GM18907 (cell line): ENCODE data around the gene RIMBP2.

ENCODE experiments used
- ATAC-seq: cut with Tn5 transposase; IDR thresholded peaks from one replicate; pipeline ENCODE4 v1.9.1; 2021; ENCODE audit warnings: mild to moderate bottlenecking, moderate library complexity; ENCODE audit not compliant: unreplicated experiment

RIMBP2 gene

GRCh38 chr12:130448044-130448821 lies 267.9 kb downstream of the RIMBP2 start:
- no peak for ATAC-seq

GRCh38 chr12:130447655-130447965 lies 268.5 kb downstream of the RIMBP2 start:
- ATAC-seq, result no peak

- ATAC-seq, result no peak
Measured at GRCh38 chr12:130446846-130447654, 269.0 kb downstream of the RIMBP2 start.

- ATAC-seq, result no peak
Measured at GRCh38 chr12:130444986-130445385, 271.1 kb downstream of the RIMBP2 start.

- no peak for ATAC-seq
Measured at GRCh38 chr12:130444061-130444460, 272.0 kb downstream of the RIMBP2 start.

DNA sequence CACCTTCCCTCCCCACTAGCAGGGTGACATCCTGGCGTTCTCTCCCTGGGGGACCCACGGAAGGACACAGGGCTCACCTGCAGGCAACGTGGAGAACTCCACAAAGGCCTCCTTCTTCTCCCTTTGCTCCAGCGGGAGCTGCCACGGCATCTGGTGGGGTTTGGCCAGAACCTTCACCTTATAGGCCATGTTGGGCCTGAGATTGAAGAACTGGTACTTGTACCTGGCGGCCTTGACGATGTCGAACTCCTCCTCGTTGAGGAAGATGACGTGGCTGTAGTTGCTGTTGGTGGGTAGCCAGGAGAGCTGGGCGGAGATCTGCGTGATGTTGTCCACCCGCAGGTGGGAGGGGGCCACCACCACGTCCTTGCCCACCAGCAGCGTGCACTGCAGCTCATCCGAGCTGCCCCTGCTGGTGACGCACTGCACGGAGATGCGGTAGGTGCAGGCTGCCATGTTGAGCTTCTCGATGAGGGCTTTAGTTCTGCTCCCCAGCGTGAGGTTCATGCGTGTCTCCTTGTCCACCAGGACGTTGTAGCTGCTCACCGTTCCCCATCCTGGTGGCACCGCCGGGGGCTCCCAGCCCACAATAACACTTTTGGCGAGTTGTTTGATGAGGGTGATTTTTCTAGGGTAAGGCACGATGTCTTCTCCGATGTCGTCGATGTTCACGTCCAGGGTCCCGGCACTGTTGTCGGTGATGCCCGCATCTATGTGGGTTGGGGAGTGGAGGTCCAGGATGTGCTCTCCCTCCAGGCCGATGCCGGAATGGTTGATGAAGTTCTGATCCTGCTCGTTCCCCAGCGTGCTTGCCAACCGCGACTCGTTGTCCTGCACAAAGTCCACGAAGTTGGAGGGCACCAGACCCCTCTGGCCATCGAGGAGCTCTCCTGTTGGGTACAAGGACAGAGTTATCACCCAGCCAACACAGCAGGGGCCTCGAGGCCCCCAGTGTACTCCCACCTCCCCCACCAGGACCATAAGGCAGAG lies 274.0 kb downstream of the RIMBP2 start:
- no peak for ATAC-seq

DNA sequence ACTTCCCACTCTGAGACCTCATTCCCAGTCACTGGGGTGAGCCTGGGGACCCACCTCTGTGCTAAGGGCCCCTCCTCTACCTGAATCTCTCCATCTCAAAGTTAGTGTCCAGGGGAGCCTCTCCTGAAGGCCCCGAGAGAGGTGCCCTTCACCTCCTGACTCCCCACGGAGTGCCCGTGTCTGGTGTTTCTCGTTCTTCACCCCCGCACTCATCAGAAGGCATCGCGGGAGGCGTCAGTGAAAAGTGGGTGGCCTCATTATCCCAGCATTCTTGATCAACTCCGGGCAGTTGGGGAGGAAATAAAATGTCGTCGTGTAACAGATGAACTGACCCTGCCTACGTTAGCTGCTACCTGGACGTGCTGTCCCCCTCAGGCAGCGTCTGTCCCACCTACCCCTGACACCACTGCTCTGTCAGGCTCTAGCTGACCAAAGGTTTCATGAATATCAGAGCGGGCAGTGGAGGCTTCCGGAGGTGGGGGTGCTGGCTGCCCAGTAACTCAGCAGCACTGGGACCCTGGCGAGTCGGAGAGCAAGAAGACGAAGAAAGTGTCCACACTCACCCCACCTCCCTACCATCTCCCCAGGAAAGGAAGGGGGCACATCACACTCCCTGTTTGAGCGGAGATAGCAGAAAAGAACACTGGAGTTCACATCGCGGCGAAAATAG lies 275.6 kb downstream of the RIMBP2 start:
- ATAC-seq, result no peak

DNA sequence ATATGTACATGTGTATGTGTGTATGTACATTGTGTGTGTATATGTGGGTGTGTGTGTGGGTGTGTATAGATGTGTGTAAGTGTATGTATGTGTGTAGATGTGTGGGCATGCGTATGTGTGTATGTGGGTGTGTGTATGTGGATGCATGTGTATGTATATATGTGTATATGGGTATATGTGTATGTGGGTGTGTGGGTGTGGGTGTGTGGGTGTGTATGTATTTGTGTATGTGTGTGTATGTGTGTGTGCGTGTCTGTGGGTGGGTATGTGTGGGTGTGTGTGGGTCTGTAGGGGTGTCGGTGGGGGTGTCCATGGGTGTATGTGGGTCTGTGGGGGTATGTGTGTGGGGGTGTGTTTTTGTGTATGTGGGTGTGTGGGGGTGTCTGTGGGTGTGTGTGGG lies 276.8 kb downstream of the RIMBP2 start:
- no peak for ATAC-seq

DNA sequence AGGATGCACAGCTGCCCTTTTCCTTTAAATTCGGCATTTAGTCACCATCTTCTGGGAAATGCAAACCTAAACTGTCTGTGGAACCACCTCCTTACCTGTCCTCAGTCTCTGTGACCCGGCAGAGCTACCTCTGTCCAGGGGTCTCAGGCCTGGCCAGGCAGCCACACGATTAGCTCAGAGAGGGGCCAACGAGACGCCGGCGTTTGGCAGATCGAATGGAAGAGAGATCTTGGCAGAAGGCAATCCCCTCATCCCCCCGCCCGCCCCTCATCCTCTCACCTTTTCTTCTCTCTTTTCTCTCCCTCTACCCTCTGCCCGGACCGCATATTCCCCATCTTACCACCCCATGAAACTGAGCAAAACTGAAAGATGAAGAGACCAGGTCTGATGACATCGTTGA lies 277.4 kb downstream of the RIMBP2 start:
- ATAC-seq, result no peak

DNA sequence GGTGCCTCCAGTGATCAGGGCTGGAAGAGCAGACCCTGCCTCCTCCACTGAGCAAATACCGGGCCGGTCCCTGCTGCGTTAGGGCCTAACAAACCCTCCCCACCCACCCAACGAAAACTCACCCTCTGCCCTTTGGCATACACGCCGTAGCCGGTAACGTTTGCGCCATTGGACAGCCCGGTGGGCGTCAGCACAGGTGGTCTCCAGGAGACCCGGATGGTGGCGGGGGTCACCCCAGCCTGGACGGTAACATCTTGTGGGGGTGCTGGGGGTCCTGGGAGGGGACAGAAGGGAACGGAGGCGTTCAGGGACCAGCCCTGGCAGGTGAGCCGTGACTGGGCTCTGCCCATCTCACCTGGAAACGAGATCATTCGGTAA lies 277.9 kb downstream of the RIMBP2 start:
- no peak for ATAC-seq

GRCh38 chr12:130437555-130438242 lies 278.4 kb downstream of the RIMBP2 start:
- ATAC-seq, result no peak

DNA sequence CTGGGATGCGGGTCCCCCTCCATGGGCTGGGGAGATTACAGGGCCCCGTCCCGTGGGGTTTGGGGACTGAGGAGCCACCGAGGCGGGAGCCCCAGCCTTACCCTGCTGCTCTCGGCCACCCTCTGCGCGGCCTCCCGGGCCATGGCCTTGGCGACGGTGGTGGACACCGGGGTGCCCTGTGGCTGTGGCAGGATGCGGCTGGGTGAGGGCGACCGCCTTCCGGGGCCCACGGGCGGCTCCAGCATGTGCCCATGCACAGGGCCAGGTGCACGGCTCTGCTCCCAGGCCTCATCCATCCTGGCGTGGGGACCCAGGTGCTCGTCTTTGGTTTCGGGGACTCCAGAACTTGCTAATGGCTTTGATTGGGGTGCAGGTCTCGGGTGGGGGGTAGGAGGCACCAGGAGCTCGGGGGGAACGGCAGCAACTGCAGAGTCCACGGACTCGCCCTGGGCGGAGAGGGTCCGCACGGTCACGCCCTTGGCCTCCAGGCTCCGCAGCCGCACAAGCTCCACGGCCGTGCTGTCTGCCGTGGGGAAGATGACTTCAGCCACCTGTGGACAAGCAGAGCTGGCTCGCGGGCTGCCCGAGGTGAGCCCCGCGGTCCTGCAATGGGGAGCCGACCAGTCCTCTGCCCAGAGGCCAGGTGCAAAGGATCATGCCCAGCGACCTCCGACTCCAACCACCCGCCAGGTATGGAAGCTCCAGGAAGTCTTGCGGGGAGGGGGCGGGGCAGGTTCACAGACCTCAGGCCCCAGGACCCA lies 279.2 kb downstream of the RIMBP2 start:
- ATAC-seq, result no peak

DNA sequence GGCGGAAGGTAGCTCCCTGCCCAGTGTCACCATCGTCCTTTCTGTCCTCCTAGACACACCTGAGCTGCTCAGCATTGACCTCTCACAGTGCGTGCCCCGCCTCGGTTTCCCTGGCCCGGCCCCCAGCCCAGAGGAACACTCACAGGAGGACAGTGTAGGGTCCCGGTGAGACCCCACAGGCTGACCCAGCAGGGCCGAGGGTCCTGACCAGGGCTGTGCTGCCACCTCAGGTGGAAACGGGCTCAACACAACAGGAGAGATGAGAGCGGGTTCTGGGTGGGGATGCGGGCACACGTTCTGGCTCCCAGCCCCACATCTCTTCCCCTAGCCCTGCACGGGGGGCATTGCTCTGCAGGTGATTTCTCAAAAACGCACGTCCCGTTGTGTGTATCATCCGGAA lies 280.3 kb downstream of the RIMBP2 start:
- ATAC-seq, result no peak

DNA sequence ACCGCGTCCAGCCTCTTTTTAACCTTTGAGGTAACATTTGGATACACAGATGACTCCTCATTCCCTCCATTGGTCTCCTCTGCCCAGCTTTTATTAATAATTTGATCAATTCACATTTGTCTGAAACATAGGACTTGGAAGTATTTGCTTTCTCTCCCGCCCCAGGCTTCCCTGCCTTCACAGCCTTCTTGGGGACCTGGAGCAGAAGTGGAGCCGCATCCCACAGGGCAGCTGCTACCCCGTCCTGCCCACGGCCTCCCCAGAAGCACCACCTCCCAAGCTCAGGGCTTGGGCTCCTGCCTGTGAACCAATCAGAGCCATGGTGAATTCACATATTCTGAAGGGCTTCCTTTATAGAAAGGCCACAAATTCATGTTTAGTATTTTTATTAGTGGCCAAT lies 280.8 kb downstream of the RIMBP2 start:
- ATAC-seq, result no peak

GRCh38 chr12:130434560-130434959 lies 281.5 kb downstream of the RIMBP2 start:
- no peak for ATAC-seq

- ATAC-seq, result no peak
Measured at GRCh38 chr12:130433834-130434233, 282.3 kb downstream of the RIMBP2 start.

DNA sequence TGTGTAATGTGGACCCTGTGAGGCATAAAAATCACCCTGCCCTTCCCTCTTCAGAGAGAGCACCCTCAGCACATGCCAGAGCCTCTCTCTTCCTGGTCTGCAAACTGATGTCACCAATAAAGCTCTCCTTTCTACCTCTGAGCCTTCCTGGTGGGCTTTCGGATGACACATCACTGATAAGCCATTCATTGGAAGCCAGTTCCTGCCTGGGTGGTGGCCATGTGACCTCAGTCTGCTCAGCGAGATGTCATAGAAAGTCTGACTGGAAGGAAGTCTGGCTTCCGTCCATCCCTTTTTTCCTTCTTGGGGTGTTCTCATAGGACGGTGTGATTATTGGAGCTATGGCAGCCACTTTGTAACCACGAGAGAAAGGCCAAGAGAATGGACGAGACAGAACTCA lies 282.7 kb downstream of the RIMBP2 start:
- ATAC-seq, result no peak

GRCh38 chr12:130431176-130431575 lies 284.9 kb downstream of the RIMBP2 start:
- no peak for ATAC-seq
